SIG-M5 treated with dmso at 0.1 percent for 504 hours (cell line): Measurements from ENCODE around the gene SVOP.
A peak's percentile ranks its signal among the peaks of the same experiment; 100 is the strongest.
"Not testable (repeated sequence)": the region's sequence is repeated elsewhere in the genome, so short reads cannot be mapped to it uniquely, and the experiment has no call there.

Experiments used
- DNase-seq: peaks from one replicate; lab custom pipeline; 2025; ENCODE audit not compliant: unreplicated experiment; lab: John Stamatoyannopoulos, UW

Gene SVOP

GRCh38 chr12:108896336-108896735, 124.5 kb downstream of the SVOP start:
- DNase-seq: no peak

GRCh38 chr12:108895220-108895802, 125.6 kb downstream of the SVOP start:
- no peak for DNase-seq

- DNase-seq: no peak
Observed at GRCh38 chr12:108890208-108890607, 130.7 kb downstream of the SVOP start.

GRCh38 chr12:108888031-108888430, 132.8 kb downstream of the SVOP start:
- no peak for DNase-seq

GRCh38 chr12:108886873-108887629, 133.8 kb downstream of the SVOP start:
- no peak for DNase-seq

GRCh38 chr12:108884116-108885012, 136.5 kb downstream of the SVOP start:
- DNase-seq: peak; percentile 52

- DNase-seq: no peak
Observed at GRCh38 chr12:108881953-108882352, 138.9 kb downstream of the SVOP start.

GRCh38 chr12:108879615-108880254, 141.1 kb downstream of the SVOP start, which contains the start of gene DAO:
Gene DAO, plus strand, starts transcription at chr12:108880092. Its CDS starts 4,915 bp downstream, at chr12:108885007.
- DNase-seq: no peak

GRCh38 chr12:108876550-108876949, 144.3 kb downstream of the SVOP start:
- no peak for DNase-seq

GRCh38 chr12:108875682-108876361, 145.0 kb downstream of the SVOP start:
- no peak for DNase-seq

GRCh38 chr12:108875280-108875679, 145.6 kb downstream of the SVOP start:
- DNase-seq: no peak

GRCh38 chr12:108868781-108869180, 152.1 kb downstream of the SVOP start:
- DNase-seq: no peak

GRCh38 chr12:108866083-108866482, 154.8 kb downstream of the SVOP start:
- DNase-seq: not testable (repeated sequence)

GRCh38 chr12:108865169-108865568, 155.7 kb downstream of the SVOP start:
- no peak for DNase-seq

GRCh38 chr12:108862588-108862959, 158.3 kb downstream of the SVOP start:
- no peak for DNase-seq

- DNase-seq: peak; percentile 86
Observed at GRCh38 chr12:108861878-108862587, 158.8 kb downstream of the SVOP start.

GRCh38 chr12:108860443-108860842, 160.4 kb downstream of the SVOP start:
- DNase-seq: peak; percentile 31

- no peak for DNase-seq
Observed at GRCh38 chr12:108859923-108860291, 161.0 kb downstream of the SVOP start.

- not testable (repeated sequence) for DNase-seq
Observed at GRCh38 chr12:108859141-108859922, 161.5 kb downstream of the SVOP start.
